ENCODE results near the gene TRIM32. TPM values are rescaled to one million over a fixed set of nuclear protein-coding genes. Genes with fewer than 3 reads are reported as not detected.

TRIM32 gene
- total RNA-seq, 1 donor from 2014 or later, result 12.8 TPM

GRCh38 chr9:116703634-116704033 lies 16.5 kb downstream of the TRIM32 start:
- intact Hi-C loops (cut with DNase I), result no loop called here
- TF ChIP-seq, protein P1, sequence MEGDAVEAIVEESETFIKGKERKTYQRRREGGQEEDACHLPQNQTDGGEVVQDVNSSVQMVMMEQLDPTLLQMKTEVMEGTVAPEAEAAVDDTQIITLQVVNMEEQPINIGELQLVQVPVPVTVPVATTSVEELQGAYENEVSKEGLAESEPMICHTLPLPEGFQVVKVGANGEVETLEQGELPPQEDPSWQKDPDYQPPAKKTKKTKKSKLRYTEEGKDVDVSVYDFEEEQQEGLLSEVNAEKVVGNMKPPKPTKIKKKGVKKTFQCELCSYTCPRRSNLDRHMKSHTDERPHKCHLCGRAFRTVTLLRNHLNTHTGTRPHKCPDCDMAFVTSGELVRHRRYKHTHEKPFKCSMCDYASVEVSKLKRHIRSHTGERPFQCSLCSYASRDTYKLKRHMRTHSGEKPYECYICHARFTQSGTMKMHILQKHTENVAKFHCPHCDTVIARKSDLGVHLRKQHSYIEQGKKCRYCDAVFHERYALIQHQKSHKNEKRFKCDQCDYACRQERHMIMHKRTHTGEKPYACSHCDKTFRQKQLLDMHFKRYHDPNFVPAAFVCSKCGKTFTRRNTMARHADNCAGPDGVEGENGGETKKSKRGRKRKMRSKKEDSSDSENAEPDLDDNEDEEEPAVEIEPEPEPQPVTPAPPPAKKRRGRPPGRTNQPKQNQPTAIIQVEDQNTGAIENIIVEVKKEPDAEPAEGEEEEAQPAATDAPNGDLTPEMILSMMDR (IDR thresholded peaks at IDR 0.05), result no peak
- TF ChIP-seq POLR2AphosphoS5 (IDR thresholded peaks at IDR 0.05; ENCODE audit: insufficient read depth in 1 of 2, low read depth in 1 of 2), result no peak
- TF ChIP-seq POLR2A (IDR thresholded peaks at IDR 0.05), result no peak
- Histone ChIP-seq H3K4me3 (no peak overlapping the region), H3K27ac (no peak overlapping the region), H3K36me3 (peaks cover 0 to 12% of the 10 kb centered on the region in 2 donors), H3K27me3 (no peaks in the 10 kb centered on the region), H3K9me3 (no peaks in the 10 kb centered on the region), H3K4me1 (peaks cover 17% of the 10 kb centered on the region)
- no peak for DNase-seq (ENCODE audit: extremely low spot score in 2 of 2)

DNA sequence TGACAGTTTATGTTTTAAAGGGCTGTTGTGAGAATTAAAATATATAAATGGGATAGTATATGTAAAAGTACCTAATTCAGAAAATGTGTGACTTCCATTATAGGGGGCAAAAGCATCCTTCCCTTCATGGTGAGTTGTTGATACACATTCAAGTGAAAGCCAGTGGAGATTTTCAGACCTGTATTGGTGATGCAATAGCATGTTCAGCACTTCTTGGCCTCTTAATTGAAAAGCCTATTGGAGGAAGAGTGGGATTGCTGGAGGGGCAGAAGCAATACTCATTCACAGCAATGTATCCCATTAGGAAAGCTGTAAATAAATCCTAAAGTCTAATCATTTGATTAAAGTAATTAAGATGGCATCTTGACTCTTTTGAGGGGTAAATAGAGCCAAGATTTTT lies 17.4 kb downstream of the TRIM32 start:
- Histone ChIP-seq H3K4me3 (no peak overlapping the region), H3K36me3 (peaks cover 0 to 4% of the 10 kb centered on the region in 2 donors), H3K27me3 (no peaks in the 10 kb centered on the region), H3K27ac (no peak overlapping the region), H3K9me3 (no peaks in the 10 kb centered on the region), H3K4me1 (peaks cover 17% of the 10 kb centered on the region)
- no peak for DNase-seq (ENCODE audit: extremely low spot score in 2 of 2)
- intact Hi-C loops (cut with DNase I), result no loop called here
- no peak for TF ChIP-seq POLR2AphosphoS5 (IDR thresholded peaks at IDR 0.05; ENCODE audit: insufficient read depth in 1 of 2, low read depth in 1 of 2)

DNA sequence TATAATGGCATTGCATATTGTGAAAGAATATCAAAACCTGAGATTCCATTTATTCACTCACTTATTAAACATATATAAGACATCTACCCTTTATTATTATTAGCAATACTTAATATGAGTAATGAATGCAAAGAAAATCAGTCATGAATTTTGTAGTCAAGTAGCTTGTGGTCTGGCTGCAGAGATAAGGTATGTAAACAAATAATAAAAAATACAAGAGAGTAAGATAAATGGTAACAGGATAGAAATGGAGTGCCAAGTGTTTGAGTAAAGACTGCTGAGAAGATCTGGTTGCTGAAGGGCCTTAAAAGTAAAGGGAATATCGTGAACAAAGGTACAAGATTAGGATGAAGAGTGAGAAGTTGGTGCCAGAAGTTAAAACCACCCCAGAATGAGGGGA lies 18.4 kb downstream of the TRIM32 start:
- intact Hi-C loops (cut with DNase I), result no loop called here
- no peak overlapping the region for H3K27ac ChIP-seq

GRCh38 chr9:116706310-116707290 lies 19.5 kb downstream of the TRIM32 start:
- DNase-seq (ENCODE audit: extremely low spot score in 2 of 2), result no peak
- TF ChIP-seq POLR2AphosphoS5 (IDR thresholded peaks at IDR 0.05; ENCODE audit: insufficient read depth in 1 of 2, low read depth in 1 of 2) (no peak), POLR2A (IDR thresholded peaks at IDR 0.05) (no peak)
- TF ChIP-seq, protein P1 (IDR thresholded peaks at IDR 0.05), result no peak
- intact Hi-C loops (cut with DNase I), result no loop called here
- Histone ChIP-seq H3K4me3 (no peak overlapping the region), H3K27ac (no peak overlapping the region), H3K4me1 (peaks cover 6% of the 10 kb centered on the region), H3K9me3 (no peaks in the 10 kb centered on the region), H3K36me3 (no peaks in the 10 kb centered on the region), H3K27me3 (no peaks in the 10 kb centered on the region)

More for the DNA sequence above, 18.4 kb downstream of the TRIM32 start:
- no peaks in the 10 kb centered on the region for H3K9me3 ChIP-seq
- H3K36me3 ChIP-seq, result no peaks in the 10 kb centered on the region
- DNase-seq (ENCODE audit: extremely low spot score in 2 of 2), result no peak
- H3K4me3 ChIP-seq, result no peak overlapping the region
- TF ChIP-seq POLR2A (IDR thresholded peaks at IDR 0.05), result no peak
- TF ChIP-seq, protein P1 (IDR thresholded peaks at IDR 0.05), result no peak
- no peak for TF ChIP-seq POLR2AphosphoS5 (IDR thresholded peaks at IDR 0.05; ENCODE audit: insufficient read depth in 1 of 2, low read depth in 1 of 2)
- H3K4me1 ChIP-seq, result peaks cover 17% of the 10 kb centered on the region
- H3K27me3 ChIP-seq, result no peaks in the 10 kb centered on the region

GRCh38 chr9:116712781-116713180 lies 25.7 kb downstream of the TRIM32 start:
- Histone ChIP-seq H3K27ac (no peak overlapping the region), H3K27me3 (no peaks in the 10 kb centered on the region), H3K36me3 (no peaks in the 10 kb centered on the region), H3K4me3 (no peak overlapping the region), H3K9me3 (no peaks in the 10 kb centered on the region), H3K4me1 (no peaks in the 10 kb centered on the region)
- no peak for TF ChIP-seq POLR2A (IDR thresholded peaks at IDR 0.05)
- TF ChIP-seq POLR2AphosphoS5 (IDR thresholded peaks at IDR 0.05; ENCODE audit: insufficient read depth in 1 of 2, low read depth in 1 of 2), result no peak
- TF ChIP-seq, protein P1 (IDR thresholded peaks at IDR 0.05), result no peak
- intact Hi-C loops (cut with DNase I), result no loop called here
- DNase-seq (ENCODE audit: extremely low spot score in 2 of 2), result no peak
